ENCODE measurements around the gene KRT75.

- TF ChIP-seq SP2 (tag by site-specific recombination; IDR thresholded peaks at IDR 0.05), result no peak
- no peak for TF ChIP-seq RBAK (tag by site-specific recombination; IDR thresholded peaks at IDR 0.05)
- TF ChIP-seq, protein P1, sequence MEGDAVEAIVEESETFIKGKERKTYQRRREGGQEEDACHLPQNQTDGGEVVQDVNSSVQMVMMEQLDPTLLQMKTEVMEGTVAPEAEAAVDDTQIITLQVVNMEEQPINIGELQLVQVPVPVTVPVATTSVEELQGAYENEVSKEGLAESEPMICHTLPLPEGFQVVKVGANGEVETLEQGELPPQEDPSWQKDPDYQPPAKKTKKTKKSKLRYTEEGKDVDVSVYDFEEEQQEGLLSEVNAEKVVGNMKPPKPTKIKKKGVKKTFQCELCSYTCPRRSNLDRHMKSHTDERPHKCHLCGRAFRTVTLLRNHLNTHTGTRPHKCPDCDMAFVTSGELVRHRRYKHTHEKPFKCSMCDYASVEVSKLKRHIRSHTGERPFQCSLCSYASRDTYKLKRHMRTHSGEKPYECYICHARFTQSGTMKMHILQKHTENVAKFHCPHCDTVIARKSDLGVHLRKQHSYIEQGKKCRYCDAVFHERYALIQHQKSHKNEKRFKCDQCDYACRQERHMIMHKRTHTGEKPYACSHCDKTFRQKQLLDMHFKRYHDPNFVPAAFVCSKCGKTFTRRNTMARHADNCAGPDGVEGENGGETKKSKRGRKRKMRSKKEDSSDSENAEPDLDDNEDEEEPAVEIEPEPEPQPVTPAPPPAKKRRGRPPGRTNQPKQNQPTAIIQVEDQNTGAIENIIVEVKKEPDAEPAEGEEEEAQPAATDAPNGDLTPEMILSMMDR (tag by site-specific recombination; IDR thresholded peaks at IDR 0.05), result no peak
- no peak for TF ChIP-seq ZNF518A (tag by site-specific recombination; conservative IDR thresholded peaks at IDR 0.05; ENCODE audit: low read depth)
- no peak for TF ChIP-seq ZEB2 (tag by site-specific recombination; IDR thresholded peaks at IDR 0.05)
- TF ChIP-seq ZNF23 (tag by site-specific recombination; IDR thresholded peaks at IDR 0.05; ENCODE audit: borderline replicate concordance), result no peak
- TF ChIP-seq ZFP41 (tag by site-specific recombination; IDR thresholded peaks at IDR 0.05; ENCODE audit: borderline replicate concordance), result no peak
- TF ChIP-seq ZNF239 (tag by site-specific recombination; IDR thresholded peaks at IDR 0.05), result no peak
- TF ChIP-seq SP3 (tag by site-specific recombination; IDR thresholded peaks at IDR 0.05), result no peak
Observed at GRCh38 chr12:52473768-52474167, 39.6 kb upstream of the KRT75 start, which contains the start of gene KRT6C.

Data from HEK293 (cell line).